NCI-H1694 treated with DMSO at 0.1 percent for 48 hours (cell line): ENCODE results near the gene NRXN3.
A peak's percentile ranks its signal among the peaks of the same experiment; 100 is the strongest.
"Not testable (repeated sequence)": the region's sequence is repeated elsewhere in the genome, so short reads cannot be mapped to it uniquely, and the experiment has no call there.

ENCODE experiments used
- DNase-seq: peaks from one replicate; lab custom pipeline; 2025; lab: John Stamatoyannopoulos, UW

The NRXN3 gene

GRCh38 chr14:78487573-78487972 lies 317.4 kb downstream of the NRXN3 start:
- DNase-seq, result not testable (repeated sequence)

- no peak for DNase-seq
Observed at GRCh38 chr14:78488938-78489337, 318.8 kb downstream of the NRXN3 start.

DNA sequence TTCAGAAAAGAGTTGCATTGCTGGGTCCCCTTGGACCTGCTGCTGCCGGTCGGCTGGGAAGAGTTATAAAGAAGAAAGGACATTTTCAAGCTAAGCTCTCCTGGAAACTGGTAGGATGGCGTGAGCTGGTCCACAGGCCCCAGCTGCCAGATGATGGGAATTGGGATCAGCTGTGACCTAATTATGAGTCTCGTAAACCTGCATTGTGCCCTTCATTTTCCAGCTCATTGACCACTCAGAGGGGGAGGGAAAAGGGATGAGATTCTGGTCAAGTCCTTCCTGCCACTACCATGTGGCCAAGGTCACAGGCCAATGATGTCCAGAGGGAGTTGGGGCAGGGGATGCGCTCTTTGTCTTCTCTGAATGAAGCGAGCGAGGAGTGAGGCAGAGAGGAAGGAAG lies 320.9 kb downstream of the NRXN3 start:
- DNase-seq, result no peak

DNA sequence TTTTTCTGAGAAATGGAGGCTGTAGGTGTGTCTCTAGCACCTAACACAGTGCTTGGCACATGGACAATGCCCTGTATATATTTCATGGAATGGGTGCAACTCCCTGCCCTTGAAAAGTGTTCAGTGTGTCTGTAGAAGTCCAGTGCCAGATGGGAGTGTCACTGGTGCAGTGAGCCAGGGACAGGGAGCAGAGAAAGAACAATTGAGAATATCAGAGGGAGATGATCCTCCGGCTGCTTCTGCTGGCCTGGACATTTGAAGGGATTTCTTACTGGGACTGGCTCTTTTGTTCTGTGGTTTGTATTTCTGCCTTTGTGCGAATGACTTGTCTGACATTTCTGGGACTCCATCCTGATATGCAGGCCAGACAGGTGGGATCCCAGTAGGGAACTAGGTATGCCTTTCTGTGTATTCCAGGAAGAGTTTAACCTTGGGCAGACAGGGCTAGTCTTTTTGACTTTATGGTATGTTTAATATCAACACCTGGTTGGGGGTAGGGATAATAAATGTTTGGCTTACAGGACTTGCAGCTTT lies 328.0 kb downstream of the NRXN3 start:
- DNase-seq, result no peak

GRCh38 chr14:78501909-78502308 lies 331.7 kb downstream of the NRXN3 start:
- no peak for DNase-seq

- no peak for DNase-seq
Observed at GRCh38 chr14:78508023-78508422, 337.9 kb downstream of the NRXN3 start.

- no peak for DNase-seq
Observed at GRCh38 chr14:78509516-78509915, 339.3 kb downstream of the NRXN3 start.

DNA sequence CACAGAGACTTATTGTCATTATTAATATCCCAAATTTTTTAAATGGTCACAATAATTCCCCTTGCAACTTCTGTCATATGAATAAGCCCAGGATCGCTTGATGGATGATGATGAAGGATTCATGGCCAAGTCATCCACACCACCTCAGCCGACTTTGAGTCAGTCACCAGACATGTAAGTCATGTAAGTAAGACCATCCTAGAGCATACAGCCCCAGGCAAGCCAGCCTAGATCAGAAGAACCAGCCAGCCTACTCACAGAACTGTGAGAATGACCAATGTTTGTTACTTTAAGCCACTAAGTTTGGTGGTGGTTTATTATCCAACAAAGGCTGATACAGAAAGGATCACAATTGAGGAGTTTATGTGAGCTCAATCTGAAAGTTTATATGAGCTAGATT lies 341.8 kb downstream of the NRXN3 start:
- DNase-seq, result no peak

GRCh38 chr14:78519863-78520262 lies 349.7 kb downstream of the NRXN3 start:
- no peak for DNase-seq

- DNase-seq, result no peak
Observed at GRCh38 chr14:78524196-78524595, 354.0 kb downstream of the NRXN3 start.

DNA sequence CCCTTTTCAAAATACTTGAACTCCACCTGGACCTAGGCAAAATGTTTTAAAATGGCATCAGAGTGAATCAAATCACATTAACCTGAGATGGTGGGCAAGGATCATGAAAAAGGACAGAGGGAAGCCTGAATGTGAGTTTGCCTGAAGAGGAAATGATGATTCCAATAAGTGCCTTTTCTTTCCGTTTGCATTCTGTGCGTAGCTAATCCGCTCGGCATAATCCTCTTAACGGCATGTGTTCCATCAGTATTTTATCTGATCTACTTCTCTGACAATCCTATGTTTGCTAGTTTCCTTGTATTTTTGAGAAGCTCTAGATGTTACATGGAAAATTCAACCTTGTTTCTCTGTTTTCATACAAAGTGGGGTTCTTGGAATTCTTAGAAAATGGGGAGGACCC lies 354.6 kb downstream of the NRXN3 start:
- DNase-seq, result no peak

DNA sequence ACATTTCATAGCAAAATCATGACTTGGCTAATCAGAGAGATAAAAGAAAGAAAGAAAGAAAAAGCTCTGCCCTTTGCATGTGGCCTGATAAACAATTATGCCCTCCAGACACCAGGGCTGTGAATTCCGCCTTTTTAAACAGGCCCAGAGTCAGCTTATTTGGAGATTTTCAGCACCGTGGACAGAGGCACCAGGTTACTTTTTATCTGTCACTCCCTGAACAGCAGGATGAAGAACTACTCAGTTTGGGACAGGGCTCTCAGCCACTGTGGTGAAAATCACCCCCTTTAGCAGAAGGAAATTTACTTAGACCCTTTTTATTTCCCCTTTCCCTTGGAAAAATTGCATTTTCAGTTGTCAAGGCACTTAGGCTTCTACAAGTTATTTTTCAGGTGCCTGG lies 359.9 kb downstream of the NRXN3 start:
- DNase-seq, result no peak

DNA sequence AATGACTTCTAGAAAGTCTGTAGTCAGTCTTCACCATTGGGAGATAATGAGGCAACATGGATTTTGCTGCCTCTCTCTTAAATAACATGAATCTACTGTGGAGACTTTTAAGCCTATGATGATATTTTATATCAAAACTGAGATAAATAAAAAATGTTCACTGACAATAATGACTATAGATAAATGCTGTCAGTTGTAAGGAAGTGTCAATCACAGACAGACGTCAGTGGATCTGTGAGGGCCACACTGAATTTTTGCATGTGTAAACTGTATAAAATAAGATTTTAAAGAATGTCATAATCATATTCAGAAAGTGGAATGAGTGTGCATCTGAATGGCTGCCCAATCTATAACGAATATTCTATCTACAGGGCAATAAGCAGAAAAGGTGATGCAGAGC lies 364.0 kb downstream of the NRXN3 start:
- no peak for DNase-seq

- no peak for DNase-seq
Observed at GRCh38 chr14:78535041-78535440, 364.9 kb downstream of the NRXN3 start.

DNA sequence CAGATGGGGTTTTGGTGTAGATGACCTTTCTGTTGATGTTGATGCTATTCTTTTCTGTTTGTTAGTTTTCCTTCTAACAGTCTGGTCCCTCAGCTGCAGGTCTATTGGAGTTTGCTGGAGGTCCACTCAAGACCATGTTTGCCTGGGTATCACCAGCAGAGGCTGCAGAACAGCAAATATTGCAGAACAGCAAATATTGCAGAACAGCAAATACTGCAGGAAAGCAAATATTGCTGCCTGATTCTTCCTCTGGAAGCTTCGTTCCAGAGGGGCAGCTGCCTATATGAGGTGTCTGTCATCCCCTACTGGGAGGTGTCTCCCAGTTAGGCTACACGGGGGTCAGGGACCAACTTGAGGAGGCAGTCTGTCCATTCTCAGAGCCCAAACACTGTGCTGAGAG lies 371.6 kb downstream of the NRXN3 start:
- not testable (repeated sequence) for DNase-seq

GRCh38 chr14:78543433-78543832 lies 373.3 kb downstream of the NRXN3 start:
- DNase-seq, result no peak

- DNase-seq, result no peak
Observed at GRCh38 chr14:78561074-78561473, 390.9 kb downstream of the NRXN3 start.

- peak; percentile 93 for DNase-seq
Observed at GRCh38 chr14:78566026-78566858, 396.1 kb downstream of the NRXN3 start.

GRCh38 chr14:78566859-78567172 lies 396.6 kb downstream of the NRXN3 start:
- no peak for DNase-seq

- DNase-seq, result no peak
Observed at GRCh38 chr14:78567343-78567742, 397.2 kb downstream of the NRXN3 start.

DNA sequence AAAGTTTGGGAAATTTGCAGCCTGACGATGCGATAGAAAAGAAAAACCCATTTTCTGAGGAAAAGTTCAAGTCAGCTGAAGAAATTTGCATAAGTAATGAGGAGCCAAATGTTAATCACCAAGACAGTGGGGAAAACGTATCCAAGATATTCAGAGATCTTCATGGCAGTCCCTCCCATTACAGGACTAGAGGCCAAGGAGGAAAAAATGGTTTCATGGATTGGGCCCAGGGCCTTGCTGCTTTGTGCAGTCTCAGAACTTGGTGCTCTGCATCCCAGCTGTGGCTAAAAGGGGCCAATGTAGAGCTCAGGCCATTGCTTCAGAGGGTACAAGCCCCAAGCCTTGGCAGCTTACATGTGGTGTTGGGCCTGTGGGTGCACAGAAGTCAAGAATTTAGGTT lies 403.6 kb downstream of the NRXN3 start:
- not testable (repeated sequence) for DNase-seq

- no peak for DNase-seq
Observed at GRCh38 chr14:78576437-78577166, 406.4 kb downstream of the NRXN3 start.

DNA sequence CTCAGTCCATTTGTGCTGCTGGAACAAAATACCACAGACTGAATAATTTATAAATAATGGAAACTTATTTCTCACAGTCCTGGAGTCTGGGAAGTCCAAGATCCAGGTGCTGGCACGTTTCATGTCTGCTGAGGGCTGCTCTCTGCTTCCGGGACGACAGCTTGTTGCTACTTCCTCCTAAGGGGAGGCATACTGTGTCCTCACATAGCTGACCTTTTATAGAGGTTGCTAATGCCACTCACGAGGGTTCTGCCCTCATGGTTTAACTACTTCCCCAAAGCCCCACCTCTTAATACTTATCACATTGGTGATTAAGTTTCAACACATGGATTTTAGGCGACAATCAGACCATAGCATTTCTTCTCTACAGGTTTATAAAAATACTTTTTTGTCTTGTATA lies 411.1 kb downstream of the NRXN3 start:
- no peak for DNase-seq
